ENCODE data around the gene ABAT.

DNA sequence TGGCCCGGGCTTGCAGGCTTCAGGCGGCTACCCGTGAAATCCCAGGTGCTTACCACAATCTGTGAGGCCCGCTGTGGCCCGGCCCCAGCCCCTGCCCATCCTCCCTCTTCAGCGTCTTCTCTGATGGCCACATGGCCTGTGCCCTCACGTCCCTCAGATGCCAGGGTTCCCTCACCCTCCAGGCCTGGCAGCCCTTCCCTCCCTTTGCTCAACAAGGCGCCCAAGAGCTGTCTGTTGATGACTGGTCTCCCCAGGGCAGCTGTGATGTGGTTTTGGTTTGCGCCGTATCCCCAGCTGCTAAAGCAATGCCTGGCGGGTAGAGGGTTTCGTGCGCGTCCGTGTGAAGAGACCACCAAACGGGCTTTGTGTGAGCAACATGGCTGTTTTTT lies 158.3 kb downstream of the ABAT start:
- TF ChIP-seq SUZ12 (IDR thresholded peaks at IDR 0.05) (no peak), ARNT (IDR thresholded peaks at IDR 0.05) (no peak), HDGF (IDR thresholded peaks at IDR 0.05; ENCODE audit: borderline replicate concordance) (no peak), BHLHE40 (IDR thresholded peaks at IDR 0.05; ENCODE audit: borderline replicate concordance) (no peak), TARDBP (IDR thresholded peaks at IDR 0.05) (no peak), ZNF384 (IDR thresholded peaks at IDR 0.05) (no peak)

Data from HEK293T (cell line).